ENCODE data around the gene PATJ. TPM values are rescaled to one million over a fixed set of nuclear protein-coding genes. Genes with fewer than 3 reads are reported as not detected.

Gene PATJ
- total RNA-seq, 1 donor from 2014 or later, result 10.7 TPM

GRCh38 chr1:62103846-62104245 lies 361.6 kb downstream of the PATJ start:
- TF ChIP-seq CTCF (IDR thresholded peaks at IDR 0.05), result no peak
- H3K27me3 Mint-ChIP-seq (ENCODE audit: low read depth), result no peaks in the 10 kb centered on the region
- no peaks in the 10 kb centered on the region for H3K36me3 Mint-ChIP-seq (ENCODE audit: low read depth)
- peaks cover 5% of the 10 kb centered on the region for H3K9me3 Mint-ChIP-seq (ENCODE audit: low read depth)
- H3K4me3 Mint-ChIP-seq (ENCODE audit: unreplicated experiment), result no peak overlapping the region
- H3K27ac Mint-ChIP-seq (ENCODE audit: unreplicated experiment), result no peak overlapping the region
- no peaks in the 10 kb centered on the region for H3K4me1 Mint-ChIP-seq (ENCODE audit: low read depth)
- no peak for DNase-seq (ENCODE audit: low spot score)

- Mint-ChIP-seq H3K36me3 (ENCODE audit: low read depth) (no peaks in the 10 kb centered on the region), H3K27me3 (ENCODE audit: low read depth) (no peaks in the 10 kb centered on the region), H3K27ac (ENCODE audit: unreplicated experiment) (no peak overlapping the region), H3K4me3 (ENCODE audit: unreplicated experiment) (no peak overlapping the region), H3K9me3 (ENCODE audit: low read depth) (no peaks in the 10 kb centered on the region), H3K4me1 (ENCODE audit: low read depth) (no peaks in the 10 kb centered on the region)
- TF ChIP-seq CTCF (IDR thresholded peaks at IDR 0.05), result no peak
- no peak for DNase-seq (ENCODE audit: low spot score)
These were observed 365.6 kb downstream of the PATJ start for GRCh38 chr1:62107923-62108322.

- H3K4me1 Mint-ChIP-seq (ENCODE audit: low read depth), result no peaks in the 10 kb centered on the region
- no peaks in the 10 kb centered on the region for H3K36me3 Mint-ChIP-seq (ENCODE audit: low read depth)
- H3K27ac Mint-ChIP-seq (ENCODE audit: unreplicated experiment), result no peak overlapping the region
- DNase-seq (ENCODE audit: low spot score), result no peak
- no peak for TF ChIP-seq CTCF (IDR thresholded peaks at IDR 0.05)
- H3K27me3 Mint-ChIP-seq (ENCODE audit: low read depth), result no peaks in the 10 kb centered on the region
- no peaks in the 10 kb centered on the region for H3K9me3 Mint-ChIP-seq (ENCODE audit: low read depth)
- H3K4me3 Mint-ChIP-seq (ENCODE audit: unreplicated experiment), result no peak overlapping the region
These were observed 366.8 kb downstream of the PATJ start for GRCh38 chr1:62109124-62109523.

DNA sequence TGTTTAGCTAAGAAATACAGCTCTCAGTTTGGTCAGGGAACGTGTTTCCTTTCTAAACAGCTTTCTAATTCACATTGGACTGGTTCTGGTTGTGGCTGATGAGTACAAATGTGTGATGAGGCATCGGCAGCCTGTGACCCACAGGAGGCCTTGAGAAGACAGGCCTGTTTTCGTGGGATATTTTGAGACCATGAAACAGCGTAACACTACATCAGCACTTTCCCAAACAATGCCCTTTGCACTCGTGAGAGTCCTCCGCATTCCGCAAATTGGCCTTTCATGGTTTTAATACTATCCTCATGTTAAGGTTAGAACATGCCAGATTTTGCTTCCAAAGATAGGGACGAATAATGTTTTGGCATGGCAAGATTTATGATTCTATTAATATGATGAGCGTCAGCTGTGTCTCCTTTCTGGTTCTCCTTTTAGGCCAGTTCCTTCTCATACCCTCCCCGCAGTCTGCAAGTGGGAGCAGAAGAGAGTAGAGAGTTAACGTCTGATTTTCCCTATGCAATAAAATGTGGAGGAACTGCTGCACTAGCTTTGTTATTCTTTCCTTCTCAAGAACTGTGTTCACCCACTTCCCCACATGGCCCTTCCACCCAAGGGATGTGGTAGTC lies 368.0 kb downstream of the PATJ start:
- no peak for DNase-seq (ENCODE audit: low spot score)
- H3K4me3 Mint-ChIP-seq (ENCODE audit: unreplicated experiment), result no peak overlapping the region
- TF ChIP-seq CTCF (IDR thresholded peaks at IDR 0.05), result no peak
- H3K9me3 Mint-ChIP-seq (ENCODE audit: low read depth), result no peaks in the 10 kb centered on the region
- H3K36me3 Mint-ChIP-seq (ENCODE audit: low read depth), result no peaks in the 10 kb centered on the region
- H3K27ac Mint-ChIP-seq (ENCODE audit: unreplicated experiment), result no peak overlapping the region
- no peaks in the 10 kb centered on the region for H3K4me1 Mint-ChIP-seq (ENCODE audit: low read depth)
- H3K27me3 Mint-ChIP-seq (ENCODE audit: low read depth), result no peaks in the 10 kb centered on the region

- Mint-ChIP-seq H3K4me1 (ENCODE audit: low read depth) (no peaks in the 10 kb centered on the region), H3K27me3 (ENCODE audit: low read depth) (no peaks in the 10 kb centered on the region), H3K4me3 (ENCODE audit: unreplicated experiment) (no peak overlapping the region)
These were observed 368.8 kb downstream of the PATJ start for GRCh38 chr1:62111084-62111483.

More at GRCh38 chr1:62111084-62111483, 368.8 kb downstream of the PATJ start:
- no peaks in the 10 kb centered on the region for H3K9me3 Mint-ChIP-seq (ENCODE audit: low read depth)
- DNase-seq (ENCODE audit: low spot score), result no peak
- no peak overlapping the region for H3K27ac Mint-ChIP-seq (ENCODE audit: unreplicated experiment)
- TF ChIP-seq CTCF (IDR thresholded peaks at IDR 0.05), result peak; percentile 66
- H3K36me3 Mint-ChIP-seq (ENCODE audit: low read depth), result no peaks in the 10 kb centered on the region
